GM12878 (cell line): ENCODE results near the gene HIBCH.
"Not testable (repeated sequence)": the region's sequence is repeated elsewhere in the genome, so short reads cannot be mapped to it uniquely, and the experiment has no call there.

Experiments
- KAT2A ChIP-seq: conservative IDR thresholded peaks from 2 replicates; pipeline ENCODE4 v1.6.1; 2011; ENCODE audit warnings: low read depth, low read length; ENCODE audit not compliant: control insufficient read depth
- MXI1 ChIP-seq: fragments of 150-350 bp; IDR thresholded peaks from 2 replicates; pipeline ENCODE4 v1.6.1; 2011; ENCODE audit warnings: low read depth, mild to moderate bottlenecking, inconsistent platforms, low read length, improper control_type of control experiment
- TF ChIP-seq, protein P1 (sequence below), 3 experiments: IDR thresholded peaks in 2 of 3; conservative IDR thresholded peaks in 1 of 3; 2 replicates each; pipeline ENCODE4 v1.5.1; 2011; ENCODE audit warnings: low read depth in 3 of 3, low read length in 3 of 3, mild to moderate bottlenecking in 3 of 3, control low read depth in 2 of 3, moderate library complexity in 2 of 3, inconsistent platforms in 1 of 3, mixed read lengths in 1 of 3; ENCODE audit not compliant: control insufficient read depth in 2 of 3, insufficient read depth in 1 of 3; ENCODE audit errors: extremely low read depth in 1 of 3
- TF ChIP-seq, protein P2 (sequence below): IDR thresholded peaks from 2 replicates; pipeline ENCODE4 v1.6.1; 2012; ENCODE audit warnings: low read depth, low read length, improper control_type of control experiment

GRCh38 chr2:190335584-190335983, 16.0 kb upstream of the HIBCH start:
- TF ChIP-seq, protein P1, sequence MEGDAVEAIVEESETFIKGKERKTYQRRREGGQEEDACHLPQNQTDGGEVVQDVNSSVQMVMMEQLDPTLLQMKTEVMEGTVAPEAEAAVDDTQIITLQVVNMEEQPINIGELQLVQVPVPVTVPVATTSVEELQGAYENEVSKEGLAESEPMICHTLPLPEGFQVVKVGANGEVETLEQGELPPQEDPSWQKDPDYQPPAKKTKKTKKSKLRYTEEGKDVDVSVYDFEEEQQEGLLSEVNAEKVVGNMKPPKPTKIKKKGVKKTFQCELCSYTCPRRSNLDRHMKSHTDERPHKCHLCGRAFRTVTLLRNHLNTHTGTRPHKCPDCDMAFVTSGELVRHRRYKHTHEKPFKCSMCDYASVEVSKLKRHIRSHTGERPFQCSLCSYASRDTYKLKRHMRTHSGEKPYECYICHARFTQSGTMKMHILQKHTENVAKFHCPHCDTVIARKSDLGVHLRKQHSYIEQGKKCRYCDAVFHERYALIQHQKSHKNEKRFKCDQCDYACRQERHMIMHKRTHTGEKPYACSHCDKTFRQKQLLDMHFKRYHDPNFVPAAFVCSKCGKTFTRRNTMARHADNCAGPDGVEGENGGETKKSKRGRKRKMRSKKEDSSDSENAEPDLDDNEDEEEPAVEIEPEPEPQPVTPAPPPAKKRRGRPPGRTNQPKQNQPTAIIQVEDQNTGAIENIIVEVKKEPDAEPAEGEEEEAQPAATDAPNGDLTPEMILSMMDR (IDR thresholded peaks at IDR 0.05 in 2 of 3, conservative IDR thresholded peaks at IDR 0.05 in 1 of 3; ENCODE audit: control insufficient read depth in 2 of 3, extremely low read depth in 1 of 3, insufficient read depth in 1 of 3, low read depth in 3 of 3, low read length in 3 of 3): not testable (repeated sequence)
- not testable (repeated sequence) for TF ChIP-seq KAT2A, MXI1
- TF ChIP-seq, protein P2, sequence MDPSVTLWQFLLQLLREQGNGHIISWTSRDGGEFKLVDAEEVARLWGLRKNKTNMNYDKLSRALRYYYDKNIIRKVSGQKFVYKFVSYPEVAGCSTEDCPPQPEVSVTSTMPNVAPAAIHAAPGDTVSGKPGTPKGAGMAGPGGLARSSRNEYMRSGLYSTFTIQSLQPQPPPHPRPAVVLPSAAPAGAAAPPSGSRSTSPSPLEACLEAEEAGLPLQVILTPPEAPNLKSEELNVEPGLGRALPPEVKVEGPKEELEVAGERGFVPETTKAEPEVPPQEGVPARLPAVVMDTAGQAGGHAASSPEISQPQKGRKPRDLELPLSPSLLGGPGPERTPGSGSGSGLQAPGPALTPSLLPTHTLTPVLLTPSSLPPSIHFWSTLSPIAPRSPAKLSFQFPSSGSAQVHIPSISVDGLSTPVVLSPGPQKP: not testable (repeated sequence)
